Measurements from ENCODE around the gene TMEM253.

DNA sequence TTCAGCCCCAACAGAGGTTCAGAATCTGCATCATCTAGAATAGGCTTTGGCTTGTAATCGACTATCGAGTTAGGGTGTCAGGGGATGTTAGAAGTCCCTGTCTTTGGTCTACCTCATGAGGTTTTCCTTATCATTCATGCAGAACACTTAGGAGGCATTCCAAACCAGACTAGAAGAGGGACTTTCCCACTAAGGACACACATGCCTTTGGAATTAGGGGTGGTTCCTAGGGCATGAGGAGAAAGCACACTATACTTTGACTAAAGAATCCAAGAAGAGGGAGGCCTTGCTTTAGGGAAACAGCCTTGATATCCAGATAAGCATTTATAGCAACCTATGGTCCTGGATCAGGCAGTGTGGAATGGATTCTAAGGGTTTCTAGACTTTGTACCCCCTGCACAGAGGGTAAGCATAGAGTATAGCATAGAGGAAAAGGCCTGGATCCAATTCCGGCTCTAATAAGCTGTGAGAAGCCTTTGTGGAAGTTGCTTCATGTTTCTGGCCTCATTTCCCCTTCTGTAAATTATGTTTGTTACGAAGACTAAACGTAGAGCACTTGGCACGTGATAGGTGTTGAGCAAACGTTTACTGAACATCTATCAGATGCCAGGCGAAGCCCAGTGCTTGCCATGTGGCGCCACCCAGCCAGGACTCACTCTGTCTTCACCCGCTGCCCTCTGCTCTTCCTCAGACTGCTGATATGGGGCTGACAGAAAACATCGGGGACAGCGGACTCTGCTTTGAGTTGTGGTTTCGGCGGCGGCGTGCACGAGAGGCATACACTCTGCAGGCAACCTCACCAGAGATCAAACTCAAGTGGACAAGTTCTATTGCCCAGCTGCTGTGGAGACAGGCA is 15.6 kb upstream of the TMEM253 start:
- TF ChIP-seq ZNF24 (tag by site-specific recombination; IDR thresholded peaks at IDR 0.05) = no peak
- TF ChIP-seq ZNF23 (tag by site-specific recombination; IDR thresholded peaks at IDR 0.05; ENCODE audit: borderline replicate concordance) = no peak
- no peak for TF ChIP-seq ZNF394 (tag by site-specific recombination; IDR thresholded peaks at IDR 0.05; ENCODE audit: borderline replicate concordance)
- TF ChIP-seq, protein P1, sequence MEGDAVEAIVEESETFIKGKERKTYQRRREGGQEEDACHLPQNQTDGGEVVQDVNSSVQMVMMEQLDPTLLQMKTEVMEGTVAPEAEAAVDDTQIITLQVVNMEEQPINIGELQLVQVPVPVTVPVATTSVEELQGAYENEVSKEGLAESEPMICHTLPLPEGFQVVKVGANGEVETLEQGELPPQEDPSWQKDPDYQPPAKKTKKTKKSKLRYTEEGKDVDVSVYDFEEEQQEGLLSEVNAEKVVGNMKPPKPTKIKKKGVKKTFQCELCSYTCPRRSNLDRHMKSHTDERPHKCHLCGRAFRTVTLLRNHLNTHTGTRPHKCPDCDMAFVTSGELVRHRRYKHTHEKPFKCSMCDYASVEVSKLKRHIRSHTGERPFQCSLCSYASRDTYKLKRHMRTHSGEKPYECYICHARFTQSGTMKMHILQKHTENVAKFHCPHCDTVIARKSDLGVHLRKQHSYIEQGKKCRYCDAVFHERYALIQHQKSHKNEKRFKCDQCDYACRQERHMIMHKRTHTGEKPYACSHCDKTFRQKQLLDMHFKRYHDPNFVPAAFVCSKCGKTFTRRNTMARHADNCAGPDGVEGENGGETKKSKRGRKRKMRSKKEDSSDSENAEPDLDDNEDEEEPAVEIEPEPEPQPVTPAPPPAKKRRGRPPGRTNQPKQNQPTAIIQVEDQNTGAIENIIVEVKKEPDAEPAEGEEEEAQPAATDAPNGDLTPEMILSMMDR (tag by site-specific recombination; IDR thresholded peaks at IDR 0.05) = no peak
- TF ChIP-seq ZNF404 (tag by site-specific recombination; IDR thresholded peaks at IDR 0.05) = no peak
- TF ChIP-seq GLIS2 (tag by site-specific recombination; IDR thresholded peaks at IDR 0.05) = no peak
- TF ChIP-seq ZFHX2 (tag by site-specific recombination; conservative IDR thresholded peaks at IDR 0.05) = no peak
- no peak for TF ChIP-seq ZNF274 (IDR thresholded peaks at IDR 0.05; ENCODE audit: low read length)
- TF ChIP-seq ZNF274 (tag by site-specific recombination; IDR thresholded peaks at IDR 0.05; ENCODE audit: borderline replicate concordance) = no peak
- TF ChIP-seq SP7 (tag by site-specific recombination; IDR thresholded peaks at IDR 0.05) = no peak
- TF ChIP-seq ATF2 (tag by site-specific recombination; IDR thresholded peaks at IDR 0.05; ENCODE audit: low read depth) = no peak
- TF ChIP-seq ZNF350 (tag by site-specific recombination; IDR thresholded peaks at IDR 0.05) = no peak
- TF ChIP-seq ZNF423 (tag by site-specific recombination; IDR thresholded peaks at IDR 0.05) = no peak

Measured in HEK293 (cell line).